Heart right ventricle (tissue), 16 donors: Measurements from ENCODE around the gene SLC44A5. TPM values are rescaled to one million over a fixed set of nuclear protein-coding genes. Genes with fewer than 3 reads are reported as not detected.
A peak's percentile ranks its signal among the peaks of the same experiment; 100 is the strongest.
"Not testable (repeated sequence)": the region's sequence is repeated elsewhere in the genome, so short reads cannot be mapped to it uniquely, and the experiment has no call there.

Source experiments
- ATAC-seq, 8 donors: fragments of 200-7000 bp; cut with Tn5 transposase; one replicate each; pipeline ENCODE4 v1.9.1; 2020; ENCODE audit warnings: mild to moderate bottlenecking in 8 of 8, moderate library complexity in 8 of 8, moderate number of reproducible peaks in 1 of 8
- DNase-seq, 2 donors: peaks; one replicate each; pipeline ENCODE4 v3.0.0-alpha.2; 2020
- H3K27ac ChIP-seq, 10 donors: fragments of 200-600 bp; sonication (generic) in 2 of 10; one replicate each; pipeline versions ENCODE4 v1.5.0 to v1.8.0; 2020 to 2022; ENCODE audit warnings: mild to moderate bottlenecking in 3 of 10
- H3K27me3 ChIP-seq, 7 donors: fragments of 200-600 bp; one replicate each; pipeline ENCODE4 v1.8.0; 2021 to 2022; ENCODE audit warnings: mild to moderate bottlenecking in 2 of 7
- H3K36me3 ChIP-seq, 9 donors: fragments of 200-600 bp; sonication (generic) in 1 of 9; one replicate each; pipeline versions ENCODE4 v1.5.0 to v1.8.0; 2020 to 2022; ENCODE audit warnings: mild to moderate bottlenecking in 2 of 9
- H3K4me1 ChIP-seq, 9 donors: fragments of 200-600 bp; sonication (generic) in 1 of 9; one replicate each; pipeline versions ENCODE4 v1.5.0 to v1.8.0; 2020 to 2022; ENCODE audit warnings: mild to moderate bottlenecking in 4 of 9
- H3K4me3 ChIP-seq, 10 donors: fragments of 200-600 bp; sonication (generic) in 2 of 10; one replicate each; pipeline versions ENCODE4 v1.5.0 to v1.8.0; 2020 to 2022; ENCODE audit warnings: mild to moderate bottlenecking in 7 of 10, moderate library complexity in 2 of 10
- H3K9me3 ChIP-seq, 11 donors: fragments of 200-600 bp in 10 of 11; sonication (generic) in 2 of 11; one replicate each; pipeline versions ENCODE4 v1.5.0 to v1.8.0; 2013 to 2022; ENCODE audit warnings: mild to moderate bottlenecking in 2 of 11, control low read depth in 1 of 11, moderate library complexity in 1 of 11
- CTCF ChIP-seq, 9 donors: fragments of 200-600 bp; sonication (generic) in 2 of 9; IDR thresholded peaks; one replicate each; pipeline versions ENCODE4 v1.5.0 to v1.8.0; 2021 to 2022; ENCODE audit warnings: antibody characterized with exemption in 9 of 9, mild to moderate bottlenecking in 5 of 9, moderate library complexity in 1 of 9
- WGBS, 2 donors: extraction: QIAGEN DNeasy Blood & Tissue Kit; methylation state at CpG; one replicate each; pipeline ENCODE4 v1.1.7; 2013; ENCODE audit warnings: inconsistent platforms in 1 of 2; 5-methylcytosine and 5-hydroxymethylcytosine counted together
- intact Hi-C, 10 donors: fragments of 100-400 bp; cut with DNase I; formaldehyde crosslinking; loops; one replicate each; pipeline versions ENCODE4 v1.11.1 to v1.14.2; 2022
- polyA plus RNA-seq, 2 donors: library from polyadenylated mRNA; stranded (reverse); fragments of 200-250 nt; gene quantifications; one replicate each; pipeline ENCODE4 v1.2.3, GENCODE V29; 2013
- total RNA-seq, 10 donors: library from RNA; stranded (reverse); fragmentation: NEBNext Ultra II Directional in 3 of 10; extraction: Animal tissue kit (Norgen Biotek cat#: 25700) in 3 of 10; gene quantifications; one replicate each; pipeline versions ENCODE4 v1.2.1 to v1.2.4, GENCODE V29; 2021 to 2023
- donor health status: Arrhythmogenic right ventricular cardiomyopathy.
- donor health status: ischemic (EF 13 %, LVEDD 7.1; RV severe dilation, severe dysfunction).
- donor health status: healthy with polysubstance abuse.
- donor health status: DM: no; HTN: yes; CAD: no.
- donor health status: DM: no; HTN: no; CAD: no.
- donor health status: ischemic (EF 25% LVEDD 6.9; RV normal size, moderate dysfunction).
- donor health status: ischemic (EF 25% LVEDD 5.7; RV mildly dilated, moderate dysfunction).
- donor health status: healthy.
- donor health status: DM: yes; HTN: yes; CAD: no.
- donor health status: Ischemic cardiomyopathy.
- donor health status: ischemic (EF 35%, LVEDD 5.7; RV mildly dilated, moderate dysfunction).
- donor health status: nonischemic (EF 11% LVEDD 7.7; RV severe dilation, severe dysfunction).
- donor health status: DM: yes; HTN: yes; CAD: no.
- donor health status: PGD.
- donor health status: ischemic (EF 29% LVEDD 5.4; RV normal size, mild dysfunction).
- donor health status: nonischemic (EF 23%, LVEDD 6.1; RV moderate dilation, normal function).

The SLC44A5 gene
- total and polyA plus RNA-seq, 12 donors = 0.10 to 4.8 (median 1.5) TPM

DNA sequence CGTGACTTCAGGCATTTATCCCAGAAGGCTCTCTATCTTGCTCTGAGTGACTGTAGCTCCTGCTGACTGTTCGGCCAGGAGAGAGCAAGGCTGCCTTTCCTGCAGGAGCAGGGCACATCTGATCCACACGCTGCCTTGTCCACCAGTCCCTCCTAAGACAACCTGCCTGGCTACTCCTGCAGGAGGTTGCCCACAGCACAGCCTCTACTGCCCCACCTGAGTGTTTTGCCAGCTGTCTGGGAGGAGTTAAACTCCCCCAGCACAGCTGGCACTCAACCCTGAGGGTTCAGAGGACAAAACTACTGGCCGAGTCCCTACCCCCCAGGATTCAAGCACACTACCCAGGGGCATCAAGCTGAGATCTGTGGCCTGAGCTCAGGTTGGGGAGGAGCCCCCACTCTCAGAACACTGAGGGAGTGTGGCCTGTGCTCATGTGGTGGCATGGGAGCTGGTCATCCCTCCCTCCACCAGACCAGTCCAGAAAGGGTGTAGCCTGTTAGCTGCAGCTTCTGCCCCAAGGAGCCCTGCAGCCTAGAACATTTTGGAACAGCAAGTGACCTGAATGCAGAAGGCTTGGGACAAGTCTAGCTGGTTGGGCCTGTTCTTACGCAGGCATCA, 237.3 kb downstream of the SLC44A5 start:
- Histone ChIP-seq H3K36me3 (no peaks in the 10 kb centered on the region), H3K9me3 (peaks cover 0 to 8% (median 0%) of the 10 kb centered on the region in 11 donors), H3K4me3 (no peak overlapping the region), H3K4me1 (no peaks in the 10 kb centered on the region), H3K27me3 (no peaks in the 10 kb centered on the region), H3K27ac (no peak overlapping the region)
- intact Hi-C loops = no loop called here
- ATAC-seq = peak in 1 of 8 donors; percentile 41
- TF ChIP-seq CTCF (IDR thresholded peaks at IDR 0.05) = no peak
- 66 to 73% methylated on average over 5 of the region's 5 CpGs for WGBS, 2 donors
- no peak for DNase-seq

DNA sequence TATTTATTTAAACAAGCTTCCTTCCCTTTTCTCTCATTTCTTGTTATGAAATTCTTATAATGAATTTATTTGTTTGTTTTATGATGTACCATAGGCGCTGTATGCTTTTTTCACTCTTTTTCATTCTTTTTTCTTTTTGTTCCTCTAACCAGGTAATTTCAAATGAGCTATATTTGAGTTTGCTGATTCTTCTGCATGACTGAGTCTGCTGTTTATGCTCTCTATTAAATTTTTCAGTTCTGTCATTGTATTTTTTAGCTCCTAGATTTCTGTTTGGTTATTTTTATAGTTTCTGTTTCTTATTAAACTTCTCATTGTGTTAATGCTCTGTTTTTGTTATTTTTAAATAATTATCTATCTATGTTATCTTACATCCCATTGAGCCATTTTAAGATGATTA, 244.3 kb downstream of the SLC44A5 start:
- H3K4me1 ChIP-seq = no peaks in the 10 kb centered on the region
- no peak for TF ChIP-seq CTCF (IDR thresholded peaks at IDR 0.05)
- ATAC-seq = no peak
- H3K36me3 ChIP-seq = no peaks in the 10 kb centered on the region
- no peak overlapping the region for H3K4me3 ChIP-seq
- peaks cover 0 to 48% (median 12%) of the 10 kb centered on the region in 11 donors for H3K9me3 ChIP-seq
- intact Hi-C loops = no loop called here
- WGBS, 2 donors = 83 to 91% methylated on average over 1 of the region's 1 CpG
- no peak overlapping the region for H3K27ac ChIP-seq
- no peaks in the 10 kb centered on the region for H3K27me3 ChIP-seq
- DNase-seq = no peak

- no peak for DNase-seq
- 71 to 77% methylated on average over 2 of the region's 2 CpGs for WGBS, 2 donors
- Histone ChIP-seq H3K9me3 (peaks cover 0 to 33% (median 2%) of the 10 kb centered on the region in 11 donors), H3K36me3 (no peaks in the 10 kb centered on the region), H3K27ac (no peak overlapping the region), H3K4me1 (no peaks in the 10 kb centered on the region), H3K4me3 (no peak overlapping the region), H3K27me3 (no peaks in the 10 kb centered on the region)
- no peak for TF ChIP-seq CTCF (IDR thresholded peaks at IDR 0.05)
- ATAC-seq = no peak
- intact Hi-C loops = no loop called here
Measured at GRCh38 chr1:75361260-75361659, 249.7 kb downstream of the SLC44A5 start.

DNA sequence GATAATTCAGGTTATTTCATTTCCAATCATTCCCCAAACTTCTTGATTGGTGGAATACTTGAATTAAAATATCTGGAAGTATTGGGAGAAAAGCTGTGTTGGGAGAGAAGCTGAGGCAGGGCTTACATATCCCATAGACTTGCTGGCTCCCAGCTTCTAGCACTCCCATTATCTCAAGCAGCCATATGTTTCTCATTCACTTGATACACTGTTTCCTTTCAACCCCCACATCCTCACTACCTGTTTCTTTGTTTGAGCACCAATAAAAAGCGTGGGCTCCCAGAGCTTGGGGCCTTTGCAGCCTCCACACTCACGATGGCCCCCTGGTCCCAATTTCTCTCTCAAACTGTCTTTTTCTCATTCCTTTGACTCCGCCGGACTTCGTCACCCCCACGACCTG, 256.6 kb downstream of the SLC44A5 start:
- H3K4me1 ChIP-seq, ATAC-seq, H3K9me3 ChIP-seq, H3K36me3 ChIP-seq, H3K4me3 ChIP-seq, H3K27me3 ChIP-seq, intact Hi-C loops, H3K27ac ChIP-seq, DNase-seq: not testable (repeated sequence)
- 68 to 76% methylated on average over 6 of the region's 6 CpGs for WGBS, 2 donors

DNA sequence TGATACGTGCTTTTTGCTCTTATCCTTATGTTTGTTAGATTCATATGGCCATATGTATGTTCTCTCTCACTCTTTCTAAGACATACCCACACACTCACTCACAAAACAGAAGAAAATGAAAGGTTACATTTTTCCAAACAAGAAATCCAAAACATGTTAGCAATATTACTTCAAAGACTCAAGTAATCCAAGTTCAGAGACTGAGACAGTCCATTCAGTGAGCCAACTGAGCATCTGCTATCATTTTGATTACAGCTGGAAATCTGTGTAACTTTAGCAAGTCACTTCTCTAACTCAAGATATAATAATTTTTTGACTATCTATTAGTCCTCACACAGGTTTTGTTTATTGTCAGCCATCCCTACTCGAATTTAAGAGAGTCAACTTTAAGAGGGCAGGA, 257.9 kb downstream of the SLC44A5 start:
- ATAC-seq (no peak), DNase-seq (no peak)
- intact Hi-C loops = no loop called here
- Histone ChIP-seq H3K27me3 (no peaks in the 10 kb centered on the region), H3K36me3 (no peaks in the 10 kb centered on the region), H3K4me1 (no peaks in the 10 kb centered on the region), H3K4me3 (no peak overlapping the region), H3K9me3 (peaks cover 0 to 15% (median 0%) of the 10 kb centered on the region in 11 donors), H3K27ac (no peak overlapping the region)
- TF ChIP-seq CTCF (IDR thresholded peaks at IDR 0.05) = no peak
- WGBS, 2 donors = 53 to 62% methylated on average over 2 of the region's 2 CpGs
